HG02981 (cell line): ENCODE data around the gene C7orf25.
A peak's percentile ranks its signal among the peaks of the same experiment; 100 is the strongest.

Experiments used
- ATAC-seq: cut with Tn5 transposase; IDR thresholded peaks from one replicate; pipeline ENCODE4 v1.9.1; 2021; ENCODE audit warnings: mild to moderate bottlenecking, moderate library complexity; ENCODE audit not compliant: unreplicated experiment

Gene C7orf25

GRCh38 chr7:42880392-42880791, 31.5 kb downstream of the C7orf25 start:
- no peak for ATAC-seq

- ATAC-seq = no peak
Observed at GRCh38 chr7:42878303-42878702, 33.6 kb downstream of the C7orf25 start.

DNA sequence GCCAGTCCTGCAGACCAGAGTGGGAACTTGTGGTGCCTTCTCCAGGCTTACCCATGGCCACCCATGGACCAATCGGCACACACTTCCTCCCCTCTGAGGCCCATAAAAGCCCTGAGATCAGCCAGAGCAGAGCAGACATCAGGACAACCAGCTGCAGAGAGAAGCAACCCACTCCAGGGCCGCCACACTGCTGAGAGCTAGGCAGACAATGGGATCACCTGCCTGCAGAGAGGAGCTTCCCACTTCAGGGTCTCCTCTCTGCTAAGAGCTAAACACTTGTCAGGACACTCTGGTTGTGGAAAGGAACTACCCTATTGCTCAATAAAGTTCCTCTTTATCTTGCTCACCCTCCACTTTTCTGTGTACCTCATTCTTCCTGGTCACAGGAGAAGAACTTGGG, 34.0 kb downstream of the C7orf25 start:
- no peak for ATAC-seq

GRCh38 chr7:42876182-42877068, 35.4 kb downstream of the C7orf25 start:
- no peak for ATAC-seq

- peak; percentile 97 for ATAC-seq
Observed at GRCh38 chr7:42869131-42870020, 42.5 kb downstream of the C7orf25 start.

DNA sequence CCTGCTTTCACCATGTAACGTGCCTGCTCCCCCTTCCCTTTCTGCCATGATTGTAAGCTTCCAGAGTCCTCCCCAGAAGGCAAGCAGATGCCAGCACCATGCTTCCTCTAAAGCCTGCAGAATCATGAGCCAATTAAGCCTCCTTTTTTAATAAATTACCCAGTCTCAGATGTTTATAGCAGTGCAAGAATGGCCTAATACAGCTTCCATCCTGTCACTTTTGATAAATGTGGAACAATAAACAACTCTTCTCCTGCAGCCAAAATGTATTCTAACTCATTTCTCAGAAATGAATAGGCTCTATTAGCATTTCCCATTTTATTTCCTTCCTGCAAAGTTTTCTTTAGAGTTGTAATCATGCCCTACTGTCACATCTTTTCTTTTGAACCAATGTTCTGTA, 43.4 kb downstream of the C7orf25 start:
- no peak for ATAC-seq
